Fibroblast of the aortic adventitia (primary cell): ENCODE data around the gene TMEM240. TPM values are rescaled to one million over a fixed set of nuclear protein-coding genes. Genes with fewer than 3 reads are reported as not detected.

Experiments
- DNase-seq: peaks from one replicate; pipeline ENCODE4 v3.0.0-alpha.2; 2010; ENCODE audit warnings: low read depth
- H3K4me3 ChIP-seq: 2 replicates; pipeline ENCODE4 v1.5.1; 2011; ENCODE audit warnings: low read depth, mild to moderate bottlenecking, control low read depth, low read length, moderate library complexity
- total RNA-seq: library from RNA; depleted of rRNA; stranded (reverse); fragments of >200 nt; gene quantifications from 2 replicates; pipeline ENCODE4 v1.2.3, GENCODE V29; 2012; ENCODE audit warnings: low replicate concordance
- TF ChIP-seq, protein P1 (sequence below): IDR thresholded peaks from 2 replicates; pipeline ENCODE4 v1.5.1; 2011; ENCODE audit warnings: mild to moderate bottlenecking, low read length, control low read depth, inconsistent platforms; ENCODE audit not compliant: insufficient read depth

The TMEM240 gene
- total RNA-seq, 1 donor, result 3.6 TPM

DNA sequence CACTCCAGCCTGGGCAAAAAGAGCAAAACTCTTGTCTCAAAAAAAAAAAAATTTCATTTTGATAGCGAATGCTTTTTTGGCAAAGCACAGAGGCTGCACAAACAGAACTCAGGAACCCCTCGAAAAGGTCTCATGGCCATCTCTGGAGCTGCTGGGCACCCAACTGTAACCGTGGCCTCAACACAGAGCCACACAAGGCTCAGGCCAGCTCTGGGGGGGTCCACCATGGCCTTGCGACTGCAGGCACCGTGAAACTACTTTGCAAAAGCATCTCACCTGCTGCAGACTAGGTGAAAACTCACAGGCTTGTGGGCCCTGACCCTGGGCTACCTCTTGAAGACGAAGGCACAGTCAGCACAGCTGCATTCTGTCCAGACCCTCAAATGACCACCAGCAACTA lies 16.1 kb upstream of the TMEM240 start:
- no peak for DNase-seq
- TF ChIP-seq, protein P1, sequence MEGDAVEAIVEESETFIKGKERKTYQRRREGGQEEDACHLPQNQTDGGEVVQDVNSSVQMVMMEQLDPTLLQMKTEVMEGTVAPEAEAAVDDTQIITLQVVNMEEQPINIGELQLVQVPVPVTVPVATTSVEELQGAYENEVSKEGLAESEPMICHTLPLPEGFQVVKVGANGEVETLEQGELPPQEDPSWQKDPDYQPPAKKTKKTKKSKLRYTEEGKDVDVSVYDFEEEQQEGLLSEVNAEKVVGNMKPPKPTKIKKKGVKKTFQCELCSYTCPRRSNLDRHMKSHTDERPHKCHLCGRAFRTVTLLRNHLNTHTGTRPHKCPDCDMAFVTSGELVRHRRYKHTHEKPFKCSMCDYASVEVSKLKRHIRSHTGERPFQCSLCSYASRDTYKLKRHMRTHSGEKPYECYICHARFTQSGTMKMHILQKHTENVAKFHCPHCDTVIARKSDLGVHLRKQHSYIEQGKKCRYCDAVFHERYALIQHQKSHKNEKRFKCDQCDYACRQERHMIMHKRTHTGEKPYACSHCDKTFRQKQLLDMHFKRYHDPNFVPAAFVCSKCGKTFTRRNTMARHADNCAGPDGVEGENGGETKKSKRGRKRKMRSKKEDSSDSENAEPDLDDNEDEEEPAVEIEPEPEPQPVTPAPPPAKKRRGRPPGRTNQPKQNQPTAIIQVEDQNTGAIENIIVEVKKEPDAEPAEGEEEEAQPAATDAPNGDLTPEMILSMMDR, result no peak
- no peak overlapping the region for H3K4me3 ChIP-seq

DNA sequence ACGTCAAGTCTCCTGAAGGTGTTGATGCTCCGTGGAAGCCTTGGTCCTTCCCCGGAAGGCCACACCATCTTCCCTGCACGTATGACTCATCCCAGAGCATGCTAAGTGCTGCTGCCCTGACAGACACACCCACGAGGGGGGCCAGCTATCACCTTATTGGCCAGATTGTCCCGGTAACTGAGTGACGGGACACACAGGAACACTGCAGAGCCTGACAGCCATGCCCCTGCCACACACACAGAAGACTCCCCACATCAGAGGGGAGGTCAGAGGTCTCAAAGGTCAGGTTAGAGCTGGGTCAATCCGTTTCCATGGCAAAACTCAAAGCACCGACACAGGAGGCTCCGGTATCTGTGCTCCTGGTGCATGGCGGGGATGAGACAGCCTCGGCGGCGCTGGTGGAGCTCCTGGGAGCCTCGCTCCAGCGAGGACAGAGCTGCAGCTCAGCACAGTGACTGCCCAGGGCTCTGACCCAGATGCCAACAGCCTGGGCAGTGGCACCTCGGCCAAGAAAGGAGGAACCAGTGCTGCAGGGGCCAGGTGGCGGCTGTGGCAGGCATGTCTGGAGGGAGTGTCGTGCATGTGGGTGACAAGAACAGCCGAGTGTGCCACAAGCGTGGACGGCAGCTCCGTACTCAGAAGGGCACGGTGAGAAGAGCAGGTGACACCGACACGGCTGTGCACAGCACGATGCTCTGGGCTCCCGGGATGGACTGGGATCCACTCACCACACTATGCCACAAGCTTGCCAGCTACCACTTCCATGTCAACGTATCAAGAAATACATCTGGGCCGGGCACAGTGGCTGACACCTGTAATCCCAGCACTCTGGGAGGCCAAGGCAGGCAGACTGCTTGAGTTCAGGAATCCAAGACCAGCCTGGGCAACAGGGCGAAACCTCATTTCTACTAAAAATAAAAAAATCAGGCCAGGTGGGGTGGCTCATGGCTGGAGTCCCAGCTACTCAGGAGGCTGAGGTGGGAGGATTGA lies 14.8 kb upstream of the TMEM240 start:
- peak; percentile 64 for DNase-seq
- TF ChIP-seq, protein P1, result no peak
- H3K4me3 ChIP-seq, result no peak overlapping the region

DNA sequence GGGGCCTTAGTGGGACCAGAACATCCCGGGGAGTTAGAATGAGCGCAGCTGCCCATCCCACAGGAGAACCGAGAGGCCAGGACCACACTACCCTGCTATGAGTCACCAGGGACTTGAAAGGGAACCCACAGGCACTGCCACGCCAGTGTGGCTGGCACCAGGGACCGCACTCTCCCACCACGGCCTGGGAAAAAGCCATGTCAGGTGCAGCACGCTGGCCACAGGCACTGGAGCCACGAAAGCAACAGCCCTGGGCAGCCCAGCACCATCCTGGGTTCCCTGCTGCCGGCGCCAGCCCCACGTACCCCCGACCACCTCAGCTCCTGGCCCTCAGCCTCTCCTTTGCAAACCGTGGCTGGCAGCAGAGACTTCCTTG lies 14.1 kb upstream of the TMEM240 start:
- TF ChIP-seq, protein P1, result no peak
- no peak overlapping the region for H3K4me3 ChIP-seq
- no peak for DNase-seq

DNA sequence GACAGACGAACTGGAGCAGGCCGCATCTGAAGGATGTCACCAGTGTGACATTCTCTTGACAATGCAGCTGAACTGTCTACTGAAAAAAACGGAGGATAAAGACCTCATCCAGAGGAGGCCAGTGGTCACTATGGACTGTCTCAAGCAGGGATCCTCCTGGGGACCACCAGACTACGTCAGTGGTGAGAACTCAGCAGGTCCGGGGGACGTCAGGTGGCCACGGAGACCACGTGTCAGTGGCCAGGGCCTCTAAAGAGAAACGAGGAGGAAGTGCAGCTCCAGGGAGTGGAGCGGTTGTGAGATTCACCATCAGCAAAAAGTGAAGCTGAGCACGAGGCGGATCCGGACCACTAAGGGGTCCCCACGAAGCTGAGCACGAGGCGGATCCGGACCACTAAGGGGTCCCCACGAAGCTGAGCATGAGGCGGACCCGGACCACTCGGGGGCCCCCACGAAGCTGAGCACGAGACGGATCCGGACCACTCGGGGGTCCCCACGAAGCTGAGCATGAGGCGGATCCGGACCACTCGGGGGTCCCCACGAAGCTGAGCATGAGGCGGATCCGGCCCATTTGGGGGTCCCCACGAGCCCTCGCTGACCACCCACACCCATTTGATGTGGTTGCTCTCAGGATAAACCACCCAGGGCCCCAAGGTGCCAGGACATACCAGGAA lies 13.5 kb upstream of the TMEM240 start:
- DNase-seq, result no peak
- TF ChIP-seq, protein P1, result no peak

DNA sequence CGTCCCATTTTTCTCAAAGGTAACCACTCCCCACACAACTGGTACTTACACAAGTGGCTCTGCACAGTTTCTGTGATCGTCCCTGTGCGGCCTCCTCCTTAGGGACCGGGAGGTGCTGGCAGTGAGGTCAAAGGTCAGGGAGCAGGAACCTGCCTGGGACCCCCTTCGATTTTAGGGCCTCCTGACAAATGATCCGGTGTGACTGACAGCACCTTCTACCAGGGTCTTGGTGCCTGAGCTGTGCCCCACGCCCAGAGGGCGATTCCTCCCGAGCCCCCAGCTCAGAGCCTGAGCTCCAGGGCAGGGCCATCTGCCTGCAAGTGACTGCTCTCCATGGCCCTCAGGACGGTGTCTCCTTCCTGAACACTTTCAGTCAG lies 11.8 kb upstream of the TMEM240 start:
- DNase-seq, result no peak
- TF ChIP-seq, protein P1, result no peak
- H3K4me3 ChIP-seq, result no peak overlapping the region

More for the DNA sequence above, 13.5 kb upstream of the TMEM240 start:
- no peak overlapping the region for H3K4me3 ChIP-seq

DNA sequence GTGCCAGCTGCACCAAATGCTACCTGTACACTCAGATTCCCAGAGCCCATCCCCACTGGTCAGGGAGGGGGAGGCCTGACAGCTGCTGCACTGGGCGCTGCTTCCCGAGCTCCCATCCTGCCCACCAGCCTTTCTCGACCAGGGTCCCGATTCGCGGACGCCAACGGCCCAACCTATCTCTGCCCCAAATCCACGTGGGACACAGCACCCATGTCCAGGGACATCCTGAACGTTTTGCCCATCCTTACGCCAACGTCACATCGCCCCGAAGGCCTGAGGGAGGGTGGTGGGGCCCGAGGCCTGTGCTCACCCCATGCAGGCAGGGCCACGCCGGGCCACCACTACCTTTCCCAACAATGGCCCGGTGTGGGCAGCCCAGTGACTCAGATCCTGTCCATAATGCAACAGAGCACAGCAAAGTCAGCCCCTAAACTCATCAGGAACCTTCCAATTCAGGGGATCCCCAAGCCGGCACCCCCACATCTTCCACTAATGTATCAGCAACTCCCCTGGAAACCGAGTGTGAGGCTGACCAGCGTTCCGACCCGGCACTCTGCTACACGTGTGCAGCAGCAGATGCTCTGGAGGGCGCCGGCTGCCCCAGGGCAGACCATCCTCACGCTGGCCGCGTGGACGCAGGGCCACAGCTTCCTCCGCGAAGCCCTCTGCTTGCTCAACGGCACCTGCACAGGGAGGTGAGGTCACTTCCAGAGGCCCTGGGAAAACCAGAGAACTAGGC lies 11.3 kb upstream of the TMEM240 start:
- no peak overlapping the region for H3K4me3 ChIP-seq
- no peak for DNase-seq
- TF ChIP-seq, protein P1, result no peak
